ENCODE measurements around the gene ACOXL.

Gene ACOXL

GRCh38 chr2:111108745-111109271, 376.4 kb downstream of the ACOXL start:
- Histone ChIP-seq H3K4me1 (ENCODE audit: control insufficient read depth in 1 of 2, insufficient read depth in 2 of 2, low read length in 2 of 2) (no peaks in the 10 kb centered on the region), H3K9ac (ENCODE audit: low read depth in 1 of 2, low read length in 2 of 2) (no peak overlapping the region), H3K9me3 (ENCODE audit: control insufficient read depth in 1 of 2, low read length in 2 of 2) (no peaks in the 10 kb centered on the region), H3K27me3 (ENCODE audit: control insufficient read depth in 1 of 2, insufficient read depth in 2 of 2, low read length in 2 of 2) (peaks cover 5% of the 10 kb centered on the region in 2 donors), H3K27ac (ENCODE audit: low read depth, low read length) (no peak overlapping the region), H3K36me3 (ENCODE audit: control insufficient read depth in 1 of 2, insufficient read depth in 2 of 2, low read length in 2 of 2) (no peaks in the 10 kb centered on the region), H3K4me3 (ENCODE audit: low read depth in 1 of 2, low read length in 2 of 2) (no peak overlapping the region)

GRCh38 chr2:111111101-111111755, 378.9 kb downstream of the ACOXL start:
- H3K4me3 ChIP-seq (ENCODE audit: low read depth in 1 of 2, low read length in 2 of 2), result no peak overlapping the region
- no peaks in the 10 kb centered on the region for H3K4me1 ChIP-seq (ENCODE audit: control insufficient read depth in 1 of 2, insufficient read depth in 2 of 2, low read length in 2 of 2)
- H3K36me3 ChIP-seq (ENCODE audit: control insufficient read depth in 1 of 2, insufficient read depth in 2 of 2, low read length in 2 of 2), result no peaks in the 10 kb centered on the region
- H3K27ac ChIP-seq (ENCODE audit: low read depth, low read length), result no peak overlapping the region
- no peaks in the 10 kb centered on the region for H3K9me3 ChIP-seq (ENCODE audit: control insufficient read depth in 1 of 2, low read length in 2 of 2)
- no peak overlapping the region for H3K9ac ChIP-seq (ENCODE audit: low read depth in 1 of 2, low read length in 2 of 2)
- peaks cover 9 to 13% of the 10 kb centered on the region in 2 donors for H3K27me3 ChIP-seq (ENCODE audit: control insufficient read depth in 1 of 2, insufficient read depth in 2 of 2, low read length in 2 of 2)

- H3K9ac ChIP-seq (ENCODE audit: low read depth in 1 of 2, low read length in 2 of 2), result no peak overlapping the region
- no peaks in the 10 kb centered on the region for H3K36me3 ChIP-seq (ENCODE audit: control insufficient read depth in 1 of 2, insufficient read depth in 2 of 2, low read length in 2 of 2)
- H3K4me3 ChIP-seq (ENCODE audit: low read depth in 1 of 2, low read length in 2 of 2), result no peak overlapping the region
- H3K27me3 ChIP-seq (ENCODE audit: control insufficient read depth in 1 of 2, insufficient read depth in 2 of 2, low read length in 2 of 2), result peaks cover 25 to 37% of the 10 kb centered on the region in 2 donors
- H3K9me3 ChIP-seq (ENCODE audit: control insufficient read depth in 1 of 2, low read length in 2 of 2), result no peaks in the 10 kb centered on the region
- H3K27ac ChIP-seq (ENCODE audit: low read depth, low read length), result no peak overlapping the region
- peaks cover 19 to 22% of the 10 kb centered on the region in 2 donors for H3K4me1 ChIP-seq (ENCODE audit: control insufficient read depth in 1 of 2, insufficient read depth in 2 of 2, low read length in 2 of 2)
Observed at GRCh38 chr2:111113838-111114237, 381.5 kb downstream of the ACOXL start.

- Histone ChIP-seq H3K36me3 (ENCODE audit: control insufficient read depth in 1 of 2, insufficient read depth in 2 of 2, low read length in 2 of 2) (no peaks in the 10 kb centered on the region), H3K27ac (ENCODE audit: low read depth, low read length) (no peak overlapping the region), H3K9ac (ENCODE audit: low read depth in 1 of 2, low read length in 2 of 2) (no peak overlapping the region), H3K27me3 (ENCODE audit: control insufficient read depth in 1 of 2, insufficient read depth in 2 of 2, low read length in 2 of 2) (peaks cover 40 to 45% of the 10 kb centered on the region in 2 donors), H3K4me3 (ENCODE audit: low read depth in 1 of 2, low read length in 2 of 2) (no peak overlapping the region), H3K9me3 (ENCODE audit: control insufficient read depth in 1 of 2, low read length in 2 of 2) (no peaks in the 10 kb centered on the region), H3K4me1 (ENCODE audit: control insufficient read depth in 1 of 2, insufficient read depth in 2 of 2, low read length in 2 of 2) (peaks cover 31 to 38% of the 10 kb centered on the region in 2 donors)
Observed at GRCh38 chr2:111116011-111116746, 383.8 kb downstream of the ACOXL start.

GRCh38 chr2:111116843-111117597, 384.6 kb downstream of the ACOXL start:
- Histone ChIP-seq H3K27ac (ENCODE audit: low read depth, low read length) (no peak overlapping the region), H3K4me1 (ENCODE audit: control insufficient read depth in 1 of 2, insufficient read depth in 2 of 2, low read length in 2 of 2) (peaks cover 31 to 45% of the 10 kb centered on the region in 2 donors), H3K9me3 (ENCODE audit: control insufficient read depth in 1 of 2, low read length in 2 of 2) (no peaks in the 10 kb centered on the region), H3K4me3 (ENCODE audit: low read depth in 1 of 2, low read length in 2 of 2) (peak overlapping the region; percentile 65 to 75), H3K27me3 (ENCODE audit: control insufficient read depth in 1 of 2, insufficient read depth in 2 of 2, low read length in 2 of 2) (peaks cover 40 to 45% of the 10 kb centered on the region in 2 donors), H3K9ac (ENCODE audit: low read depth in 1 of 2, low read length in 2 of 2) (no peak overlapping the region), H3K36me3 (ENCODE audit: control insufficient read depth in 1 of 2, insufficient read depth in 2 of 2, low read length in 2 of 2) (no peaks in the 10 kb centered on the region)

GRCh38 chr2:111117598-111118480, 385.5 kb downstream of the ACOXL start:
- peak overlapping the region in 1 of 2 donors; percentile 60 for H3K9ac ChIP-seq (ENCODE audit: low read depth in 1 of 2, low read length in 2 of 2)
- peaks cover 40 to 45% of the 10 kb centered on the region in 2 donors for H3K27me3 ChIP-seq (ENCODE audit: control insufficient read depth in 1 of 2, insufficient read depth in 2 of 2, low read length in 2 of 2)
- no peak overlapping the region for H3K27ac ChIP-seq (ENCODE audit: low read depth, low read length)
- H3K4me1 ChIP-seq (ENCODE audit: control insufficient read depth in 1 of 2, insufficient read depth in 2 of 2, low read length in 2 of 2), result peaks cover 31 to 46% of the 10 kb centered on the region in 2 donors
- no peaks in the 10 kb centered on the region for H3K36me3 ChIP-seq (ENCODE audit: control insufficient read depth in 1 of 2, insufficient read depth in 2 of 2, low read length in 2 of 2)
- peak overlapping the region; percentile 65 to 75 for H3K4me3 ChIP-seq (ENCODE audit: low read depth in 1 of 2, low read length in 2 of 2)
- H3K9me3 ChIP-seq (ENCODE audit: control insufficient read depth in 1 of 2, low read length in 2 of 2), result no peaks in the 10 kb centered on the region

GRCh38 chr2:111118481-111118980, 386.2 kb downstream of the ACOXL start:
- Histone ChIP-seq H3K36me3 (ENCODE audit: control insufficient read depth in 1 of 2, insufficient read depth in 2 of 2, low read length in 2 of 2) (no peaks in the 10 kb centered on the region), H3K27me3 (ENCODE audit: control insufficient read depth in 1 of 2, insufficient read depth in 2 of 2, low read length in 2 of 2) (peaks cover 36 to 45% of the 10 kb centered on the region in 2 donors), H3K4me3 (ENCODE audit: low read depth in 1 of 2, low read length in 2 of 2) (peak overlapping the region; percentile 65 to 75), H3K4me1 (ENCODE audit: control insufficient read depth in 1 of 2, insufficient read depth in 2 of 2, low read length in 2 of 2) (peaks cover 34 to 46% of the 10 kb centered on the region in 2 donors), H3K9me3 (ENCODE audit: control insufficient read depth in 1 of 2, low read length in 2 of 2) (no peaks in the 10 kb centered on the region), H3K27ac (ENCODE audit: low read depth, low read length) (no peak overlapping the region), H3K9ac (ENCODE audit: low read depth in 1 of 2, low read length in 2 of 2) (peak overlapping the region; percentile 6 to 60)

GRCh38 chr2:111118981-111119821, 386.8 kb downstream of the ACOXL start:
- Histone ChIP-seq H3K4me1 (ENCODE audit: control insufficient read depth in 1 of 2, insufficient read depth in 2 of 2, low read length in 2 of 2) (peaks cover 37 to 51% of the 10 kb centered on the region in 2 donors), H3K9ac (ENCODE audit: low read depth in 1 of 2, low read length in 2 of 2) (peak overlapping the region; percentile 19 to 60), H3K36me3 (ENCODE audit: control insufficient read depth in 1 of 2, insufficient read depth in 2 of 2, low read length in 2 of 2) (no peaks in the 10 kb centered on the region), H3K27me3 (ENCODE audit: control insufficient read depth in 1 of 2, insufficient read depth in 2 of 2, low read length in 2 of 2) (peaks cover 35 to 45% of the 10 kb centered on the region in 2 donors), H3K27ac (ENCODE audit: low read depth, low read length) (no peak overlapping the region), H3K4me3 (ENCODE audit: low read depth in 1 of 2, low read length in 2 of 2) (peak overlapping the region; percentile 65 to 75), H3K9me3 (ENCODE audit: control insufficient read depth in 1 of 2, low read length in 2 of 2) (no peaks in the 10 kb centered on the region)

All from duodenal mucosa (tissue), 2 donors.